ENCODE data around the gene TMX2. TPM values are rescaled to one million over a fixed set of nuclear protein-coding genes. Genes with fewer than 3 reads are reported as not detected.

The TMX2 gene
- total and polyA plus RNA-seq, 9 of the 15 experiments (the other 6 are each of a cell fraction or from before 2014, with no cell fraction given) = 176 to 433 (median 227) TPM

DNA sequence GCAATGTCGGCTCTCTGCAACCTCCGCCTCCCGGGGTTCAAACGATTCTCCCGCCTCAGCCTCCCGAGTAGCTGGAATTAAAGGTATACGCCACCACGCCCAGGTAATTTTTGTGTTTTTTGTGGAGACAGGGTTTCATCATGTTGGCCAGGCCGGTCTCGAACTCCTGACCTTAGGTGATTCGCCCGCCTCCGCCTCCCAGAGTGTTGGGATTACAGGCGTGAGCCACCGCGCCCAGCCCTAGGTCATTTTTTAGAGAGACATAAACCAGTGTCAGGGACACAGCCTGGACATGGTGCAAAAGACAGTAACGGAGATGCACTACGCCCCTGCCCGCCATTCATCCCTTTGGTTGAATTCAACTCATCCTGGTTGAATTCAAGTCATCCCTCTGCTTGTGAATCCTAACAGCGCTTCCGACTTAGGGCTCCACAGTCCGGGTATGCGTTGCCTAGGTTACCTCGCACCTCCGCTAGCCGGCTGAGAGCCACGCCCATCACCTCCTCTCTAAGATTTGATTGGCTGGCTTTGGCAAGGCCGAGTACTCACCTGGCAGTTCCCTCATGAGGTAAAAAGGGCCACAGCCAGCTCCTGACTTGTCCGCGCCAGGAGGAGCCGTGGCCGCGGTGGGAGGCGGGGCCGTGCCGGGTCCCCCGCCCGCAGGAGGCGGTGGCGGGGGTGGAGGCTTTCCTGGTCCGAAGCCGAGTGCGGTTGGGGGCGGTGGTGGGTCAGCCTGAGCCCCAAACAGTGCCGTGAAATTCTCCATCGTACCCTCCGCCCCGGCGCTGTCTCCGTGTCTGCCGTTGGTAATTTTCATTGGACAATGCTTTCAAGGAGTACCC is 758 bp upstream of the TMX2 start, which contains the start of gene MED19 (continued):
- TF ChIP-seq SMARCE1 (IDR thresholded peaks at IDR 0.05) = 0 out of 2 replicates have a peak, but pooled peaks have one; percentile 10
- no peak for TF ChIP-seq DIDO1 (tag; IDR thresholded peaks at IDR 0.05; ENCODE audit: low read depth)
- peak; percentile 38; the same call in 1 of the 2 replicates for TF ChIP-seq ZNF263 (CRISPR knock-in tag; IDR thresholded peaks at IDR 0.05; ENCODE audit: borderline replicate concordance)
- TF ChIP-seq ZNF324 (CRISPR knock-in tag; IDR thresholded peaks at IDR 0.05) = no peak
- TF ChIP-seq KLF1 (tag; IDR thresholded peaks at IDR 0.05) = 0 out of 2 replicates have a peak, but pooled peaks have one; percentile 42
- TF ChIP-seq GABPB2 (CRISPR knock-in tag; conservative IDR thresholded peaks at IDR 0.05) = no peak
- TF ChIP-seq, protein P1, sequence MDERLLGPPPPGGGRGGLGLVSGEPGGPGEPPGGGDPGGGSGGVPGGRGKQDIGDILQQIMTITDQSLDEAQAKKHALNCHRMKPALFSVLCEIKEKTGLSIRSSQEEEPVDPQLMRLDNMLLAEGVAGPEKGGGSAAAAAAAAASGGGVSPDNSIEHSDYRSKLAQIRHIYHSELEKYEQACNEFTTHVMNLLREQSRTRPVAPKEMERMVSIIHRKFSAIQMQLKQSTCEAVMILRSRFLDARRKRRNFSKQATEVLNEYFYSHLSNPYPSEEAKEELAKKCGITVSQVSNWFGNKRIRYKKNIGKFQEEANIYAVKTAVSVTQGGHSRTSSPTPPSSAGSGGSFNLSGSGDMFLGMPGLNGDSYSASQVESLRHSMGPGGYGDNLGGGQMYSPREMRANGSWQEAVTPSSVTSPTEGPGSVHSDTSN (CRISPR knock-in tag; IDR thresholded peaks at IDR 0.05; ENCODE audit: low read depth) = peak; percentile 44; the same call in 1 of the 2 replicates
- TF ChIP-seq, protein P1 (tag; conservative IDR thresholded peaks at IDR 0.05; ENCODE audit: low read depth) = no peak
- TF ChIP-seq ZBTB7A (IDR thresholded peaks at IDR 0.05; ENCODE audit: borderline replicate concordance, control insufficient read depth, low read depth, low read length) = peak; percentile 23; the same call in 1 of the 2 replicates
- peak; percentile 68 for TF ChIP-seq BMI1 (IDR thresholded peaks at IDR 0.05; ENCODE audit: low read length)
